ENCODE results near the gene HOXB6.

HOXB6 gene

GRCh38 chr17:48593126-48593829, 11.5 kb downstream of the HOXB6 start, which contains the start of gene HOXB5:
Gene HOXB5, minus strand, starts transcription at chr17:48593779. Its CDS starts 97 bp downstream, at chr17:48593682.
- Histone ChIP-seq H3K9me3 (ENCODE audit: control insufficient read depth, insufficient read depth, low read depth, low read length) (no peaks in the 10 kb centered on the region), H3K36me3 (ENCODE audit: control insufficient read depth in 2 of 2, insufficient read depth in 1 of 2, low read length in 2 of 2) (peaks cover 5 to 46% of the 10 kb centered on the region in 2 experiments; a peak in 2 of 3 replicates), H3K27ac (ENCODE audit: extremely low read depth, low read depth, low read length) (peak within 1 kb of the TSS; percentile 78), H3K4me3 (ENCODE audit: low read depth, low read length) (peak within 1 kb of the TSS; percentile 21), H3K4me1 (ENCODE audit: control insufficient read depth, insufficient read depth, low read length) (peaks cover 28% of the 10 kb centered on the region)
- POLR2A ChIA-PET: interaction anchor here (1.2 to 1.6 kb wide), 3 partner anchors 17 to 46 kb away, joined by 3 to 4 read pairs (median 3); no protein-coding TSS in a partner anchor
- 0 out of 2 replicates have a peak, but pooled peaks have one; percentile 16 for TF ChIP-seq MYNN (tag by site-specific recombination; IDR thresholded peaks at IDR 0.05; ENCODE audit: borderline replicate concordance)
- peak; percentile 58 for TF ChIP-seq ZBTB8A (tag by site-specific recombination; IDR thresholded peaks at IDR 0.05)
- TF ChIP-seq FEZF1 (tag by site-specific recombination; IDR thresholded peaks at IDR 0.05): peak; percentile 64
- peak; percentile 8; the same call in 1 of the 2 replicates for TF ChIP-seq IKZF3 (tag by site-specific recombination; IDR thresholded peaks at IDR 0.05)
- 0 out of 2 replicates have a peak, but pooled peaks have one; percentile 8 for TF ChIP-seq MEIS1 (CRISPR knock-in tag; IDR thresholded peaks at IDR 0.05; ENCODE audit: borderline replicate concordance)
- TF ChIP-seq YY1 (tag by site-specific recombination; IDR thresholded peaks at IDR 0.05): 0 out of 2 replicates have a peak, but pooled peaks have one; percentile 35
- peak; percentile 43; the same call in 1 of the 2 replicates for TF ChIP-seq SP2 (tag by site-specific recombination; IDR thresholded peaks at IDR 0.05)
- no peak for TF ChIP-seq ZNF426 (tag by site-specific recombination; IDR thresholded peaks at IDR 0.05)
- TF ChIP-seq ZNF654 (tag by site-specific recombination; IDR thresholded peaks at IDR 0.05; ENCODE audit: low read depth): no peak
- TF ChIP-seq ZNF169 (tag by site-specific recombination; IDR thresholded peaks at IDR 0.05): no peak
- TF ChIP-seq ZNF600 (tag by site-specific recombination; IDR thresholded peaks at IDR 0.05): peak; percentile 64
- TF ChIP-seq, protein P1, sequence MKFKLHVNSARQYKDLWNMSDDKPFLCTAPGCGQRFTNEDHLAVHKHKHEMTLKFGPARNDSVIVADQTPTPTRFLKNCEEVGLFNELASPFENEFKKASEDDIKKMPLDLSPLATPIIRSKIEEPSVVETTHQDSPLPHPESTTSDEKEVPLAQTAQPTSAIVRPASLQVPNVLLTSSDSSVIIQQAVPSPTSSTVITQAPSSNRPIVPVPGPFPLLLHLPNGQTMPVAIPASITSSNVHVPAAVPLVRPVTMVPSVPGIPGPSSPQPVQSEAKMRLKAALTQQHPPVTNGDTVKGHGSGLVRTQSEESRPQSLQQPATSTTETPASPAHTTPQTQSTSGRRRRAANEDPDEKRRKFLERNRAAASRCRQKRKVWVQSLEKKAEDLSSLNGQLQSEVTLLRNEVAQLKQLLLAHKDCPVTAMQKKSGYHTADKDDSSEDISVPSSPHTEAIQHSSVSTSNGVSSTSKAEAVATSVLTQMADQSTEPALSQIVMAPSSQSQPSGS (tag by site-specific recombination; IDR thresholded peaks at IDR 0.05; ENCODE audit: low read depth): no peak
- TF ChIP-seq ZNF2 (tag by site-specific recombination; IDR thresholded peaks at IDR 0.05): peak; percentile 21; the same call in 1 of the 2 replicates
- peak; percentile 83 for TF ChIP-seq ZBTB6 (tag by site-specific recombination; IDR thresholded peaks at IDR 0.05)
- peak; percentile 16; the same call in 1 of the 2 replicates for TF ChIP-seq ZNF610 (tag by site-specific recombination; IDR thresholded peaks at IDR 0.05; ENCODE audit: borderline replicate concordance)
- peak; percentile 97 for TF ChIP-seq ZNF341 (tag by site-specific recombination; IDR thresholded peaks at IDR 0.05; ENCODE audit: low read depth)
- CTCF ChIA-PET: interaction anchor here (0.6 to 6.0 kb wide), 34 partner anchors 10 to 395 kb away, joined by 3 to 52 read pairs (median 6); no protein-coding TSS in a partner anchor

GRCh38 chr17:48592577-48592976, 12.2 kb downstream of the HOXB6 start:
- Histone ChIP-seq H3K9me3 (ENCODE audit: control insufficient read depth, insufficient read depth, low read depth, low read length) (no peaks in the 10 kb centered on the region), H3K4me3 (ENCODE audit: low read depth, low read length) (no peak overlapping the region), H3K36me3 (ENCODE audit: control insufficient read depth in 2 of 2, insufficient read depth in 1 of 2, low read length in 2 of 2) (peaks cover 5 to 48% of the 10 kb centered on the region in 2 experiments; a peak in 2 of 3 replicates), H3K27ac (ENCODE audit: extremely low read depth, low read depth, low read length) (no peak overlapping the region), H3K4me1 (ENCODE audit: control insufficient read depth, insufficient read depth, low read length) (peaks cover 33% of the 10 kb centered on the region)
- ChIA-PET CTCF (interaction anchor here (0.5 to 6.0 kb wide), 30 partner anchors 9 to 377 kb away, joined by 3 to 52 read pairs (median 7); no protein-coding TSS in a partner anchor), POLR2A (interaction anchor here (1.0 to 1.6 kb wide), 4 partner anchors 12 to 46 kb away, joined by 3 to 5 read pairs (median 4); partner anchors contain the start of gene HOXB6)
- TF ChIP-seq PRDM1 (tag by site-specific recombination; IDR thresholded peaks at IDR 0.05) (peak; percentile 13; the same call in 1 of the 2 replicates), ZBTB11 (tag by site-specific recombination; conservative IDR thresholded peaks at IDR 0.05; ENCODE audit: low read depth) (0 out of 2 replicates have a peak, but pooled peaks have one; percentile 11), ZNF335 (tag by site-specific recombination; conservative IDR thresholded peaks at IDR 0.05) (no peak), ZNF398 (tag by site-specific recombination; IDR thresholded peaks at IDR 0.05) (no peak)
